SK-N-MC (cell line): ENCODE measurements around the gene LHX3.

Experiments
- EZH2 ChIP-seq: fragments of 200-600 bp; sonication (generic); IDR thresholded peaks from one replicate; pipeline ENCODE4 v1.6.1; 2017; ENCODE audit warnings: antibody characterized with exemption
- FOXP2 ChIP-seq: optimal IDR thresholded peaks from 2 replicates; pipeline ENCODE3; 2011; ENCODE audit warnings: mild to moderate bottlenecking, moderate library complexity; ENCODE audit not compliant: insufficient read depth; ENCODE audit errors: extremely low read length, control extremely low read depth
- POLR2AphosphoS5 ChIP-seq: IDR thresholded peaks from 2 replicates; pipeline ENCODE4 v1.6.1; 2012; ENCODE audit warnings: mild to moderate bottlenecking, low read depth, low read length, borderline replicate concordance

GRCh38 chr9:136156209-136157120 is 48.5 kb downstream of the LHX3 start:
- TF ChIP-seq EZH2 (no peak), POLR2AphosphoS5 (no peak), FOXP2 (no peak)
